GM12801 (cell line): ENCODE results near the gene RNF182.

Experiments used
- TF ChIP-seq, protein P1 (sequence below): IDR thresholded peaks from one replicate; pipeline ENCODE4 v1.5.1; 2011; ENCODE audit warnings: control low read depth; ENCODE audit not compliant: insufficient read length; ENCODE audit errors: extremely low read depth

RNF182 gene

DNA sequence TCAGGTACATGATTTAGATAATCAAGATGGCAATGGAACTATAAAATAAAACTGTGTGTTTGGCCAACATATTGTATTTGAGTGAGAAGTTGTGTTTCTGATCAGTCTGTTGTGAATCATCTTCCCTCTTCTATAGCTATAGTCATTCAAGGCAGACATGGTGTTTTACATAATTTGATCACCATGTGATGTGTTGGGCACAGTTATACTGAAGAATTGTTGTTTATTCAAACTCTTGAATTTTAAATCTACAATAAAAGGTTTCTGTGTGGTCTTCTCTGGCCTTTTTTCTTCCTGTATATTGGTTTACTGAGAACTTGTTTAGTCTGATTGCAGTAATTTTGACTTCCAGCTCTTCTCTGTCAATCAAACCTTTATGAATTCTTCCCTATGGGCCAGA is 4.4 kb downstream of the RNF182 start:
- TF ChIP-seq, protein P1, sequence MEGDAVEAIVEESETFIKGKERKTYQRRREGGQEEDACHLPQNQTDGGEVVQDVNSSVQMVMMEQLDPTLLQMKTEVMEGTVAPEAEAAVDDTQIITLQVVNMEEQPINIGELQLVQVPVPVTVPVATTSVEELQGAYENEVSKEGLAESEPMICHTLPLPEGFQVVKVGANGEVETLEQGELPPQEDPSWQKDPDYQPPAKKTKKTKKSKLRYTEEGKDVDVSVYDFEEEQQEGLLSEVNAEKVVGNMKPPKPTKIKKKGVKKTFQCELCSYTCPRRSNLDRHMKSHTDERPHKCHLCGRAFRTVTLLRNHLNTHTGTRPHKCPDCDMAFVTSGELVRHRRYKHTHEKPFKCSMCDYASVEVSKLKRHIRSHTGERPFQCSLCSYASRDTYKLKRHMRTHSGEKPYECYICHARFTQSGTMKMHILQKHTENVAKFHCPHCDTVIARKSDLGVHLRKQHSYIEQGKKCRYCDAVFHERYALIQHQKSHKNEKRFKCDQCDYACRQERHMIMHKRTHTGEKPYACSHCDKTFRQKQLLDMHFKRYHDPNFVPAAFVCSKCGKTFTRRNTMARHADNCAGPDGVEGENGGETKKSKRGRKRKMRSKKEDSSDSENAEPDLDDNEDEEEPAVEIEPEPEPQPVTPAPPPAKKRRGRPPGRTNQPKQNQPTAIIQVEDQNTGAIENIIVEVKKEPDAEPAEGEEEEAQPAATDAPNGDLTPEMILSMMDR: no peak

DNA sequence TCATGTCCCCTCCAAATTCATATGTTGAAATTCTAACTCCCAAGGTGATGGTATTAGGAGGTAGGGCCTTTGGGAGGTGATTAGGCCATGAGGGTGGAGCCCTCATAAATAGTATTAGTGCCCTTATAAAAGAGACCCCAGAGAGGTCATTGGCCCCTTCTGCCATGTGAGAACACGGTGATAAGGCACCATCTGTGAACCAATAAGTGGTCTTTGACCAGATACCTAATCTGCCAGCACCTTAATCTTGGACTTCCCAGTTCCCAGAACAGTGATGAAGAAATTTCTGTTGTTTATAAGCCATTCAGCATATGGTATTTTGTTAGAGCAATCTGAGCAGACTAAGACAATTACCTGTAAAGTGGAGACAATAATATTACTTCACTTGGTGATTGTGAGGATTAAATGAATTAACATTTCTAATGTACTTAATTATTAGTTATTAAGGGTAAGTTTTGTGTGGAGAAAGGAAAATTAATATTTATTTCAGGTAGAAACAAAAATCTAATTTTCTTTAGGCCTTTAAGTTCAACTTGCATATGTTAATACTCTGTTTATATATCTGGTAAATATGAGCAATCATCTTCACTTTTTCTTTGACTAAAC is 7.1 kb downstream of the RNF182 start:
- TF ChIP-seq, protein P1: no peak

DNA sequence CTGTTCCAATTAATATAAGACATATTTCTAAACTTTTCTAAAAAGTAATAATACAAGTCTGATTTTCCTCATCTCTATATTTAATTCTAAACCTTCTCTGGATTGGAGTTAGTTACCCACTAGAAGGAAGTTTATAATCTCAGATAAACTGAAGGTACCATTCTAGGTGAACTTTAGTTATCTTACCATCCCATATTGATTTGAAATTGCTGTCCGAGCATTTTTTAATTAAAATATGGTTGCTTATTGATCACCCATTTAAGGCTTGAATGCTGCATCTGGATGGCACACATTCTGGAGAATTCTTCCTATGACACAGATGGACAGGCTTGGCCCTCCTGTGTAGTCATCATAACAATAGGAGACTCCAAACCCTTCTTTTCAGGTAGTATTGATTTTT is 8.0 kb downstream of the RNF182 start:
- TF ChIP-seq, protein P1: no peak

DNA sequence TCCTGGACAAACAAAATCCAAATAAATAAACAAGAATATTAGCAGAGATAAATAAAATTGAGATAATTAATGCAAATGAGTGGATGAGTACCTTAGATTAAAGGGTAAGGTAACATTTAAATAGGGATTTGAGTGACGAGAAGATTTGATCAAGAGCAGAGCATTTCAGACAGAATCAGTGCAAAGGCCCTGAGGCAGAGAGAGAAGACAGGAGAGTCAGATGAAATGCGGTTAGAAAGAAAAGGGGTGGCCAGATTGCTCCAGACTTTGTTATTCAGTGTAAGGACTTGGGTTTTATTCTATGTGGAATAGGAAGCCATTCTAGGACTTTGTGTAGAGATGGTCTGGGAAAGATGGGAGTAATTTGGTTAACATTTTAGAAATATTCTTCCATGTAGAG is 10.0 kb downstream of the RNF182 start:
- TF ChIP-seq, protein P1: no peak

DNA sequence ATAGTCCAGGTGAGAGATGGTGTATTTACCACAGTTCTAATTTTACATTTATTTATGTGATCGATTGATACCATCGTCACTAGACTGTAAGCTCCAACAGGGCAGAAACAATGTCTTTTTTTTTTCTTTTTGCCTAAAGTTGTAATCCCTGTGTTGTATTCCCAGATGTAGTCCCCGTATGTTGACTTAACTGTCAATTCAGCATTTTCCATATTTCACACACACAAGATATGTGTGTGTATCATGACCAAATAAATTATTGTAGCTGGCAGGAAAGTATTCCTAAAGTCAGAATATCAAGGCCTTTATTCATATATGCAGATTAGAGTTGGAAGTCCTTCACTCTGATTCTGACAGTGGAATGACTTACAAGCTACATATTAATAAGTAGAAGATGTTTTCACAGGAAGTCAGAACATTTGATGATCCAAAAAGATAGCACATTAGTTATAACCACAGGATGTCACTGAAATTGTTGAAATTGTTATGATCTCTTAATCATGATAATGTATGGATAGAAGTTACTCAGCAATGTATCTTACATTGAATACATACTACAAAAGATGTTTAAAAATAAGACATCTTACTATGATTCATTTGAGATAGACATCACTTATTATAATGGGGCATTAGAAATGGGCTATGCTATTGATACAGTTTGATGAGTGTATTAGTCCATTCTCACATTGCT is 10.6 kb downstream of the RNF182 start:
- TF ChIP-seq, protein P1: no peak

DNA sequence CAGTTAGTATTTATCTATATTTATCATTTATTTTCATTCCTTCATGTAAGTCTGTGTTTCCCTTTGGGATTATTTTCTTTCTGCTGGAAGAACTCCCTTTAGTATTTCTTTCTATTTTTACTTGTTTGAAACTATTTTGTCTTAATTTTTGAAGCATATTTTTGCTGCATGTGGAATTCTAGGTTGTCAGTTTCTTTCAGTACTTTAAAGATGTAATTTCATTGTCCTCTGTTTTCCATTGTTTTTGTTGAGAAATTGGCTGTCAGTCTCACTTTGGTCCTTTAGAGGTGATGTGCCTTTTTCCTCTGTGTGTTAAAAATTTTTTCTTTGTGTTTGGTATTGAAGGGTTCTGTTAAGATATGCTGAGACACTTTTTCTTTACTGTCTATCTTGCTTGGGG is 17.1 kb downstream of the RNF182 start:
- TF ChIP-seq, protein P1: no peak

DNA sequence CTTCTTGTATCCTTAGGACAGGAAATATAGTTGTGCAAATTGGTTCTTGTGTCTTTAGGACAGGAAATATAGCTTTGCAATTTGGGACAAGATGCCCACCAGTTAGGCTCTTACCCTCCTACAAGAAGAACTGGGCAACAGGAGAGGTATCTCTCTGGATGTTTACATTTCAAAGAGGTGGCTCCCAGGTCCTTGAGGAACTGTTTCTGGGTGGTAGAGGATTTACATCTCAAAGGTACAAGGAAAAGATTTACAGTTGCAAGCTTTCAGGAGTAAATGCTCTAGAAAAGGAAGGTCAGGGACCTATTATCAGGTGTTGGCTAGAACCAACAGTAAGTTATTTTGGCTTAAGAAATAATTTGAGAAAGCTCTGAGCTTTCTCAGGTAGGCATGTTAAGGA is 19.2 kb downstream of the RNF182 start:
- TF ChIP-seq, protein P1: no peak
